Activated CD4-positive, alpha-beta T cell treated with anti-CD3 and anti-CD28 coated beads, Interleukin-2, amount 50 U/mL, for 4 hours (primary cell): ENCODE measurements around the gene MSX1.
"Not testable (repeated sequence)": the region's sequence is repeated elsewhere in the genome, so short reads cannot be mapped to it uniquely, and the experiment has no call there.

ENCODE experiments used
- DNase-seq, 2 experiments: peaks; one replicate each; pipeline ENCODE4 v3.0.0-alpha.2; 2020

MSX1 gene

DNA sequence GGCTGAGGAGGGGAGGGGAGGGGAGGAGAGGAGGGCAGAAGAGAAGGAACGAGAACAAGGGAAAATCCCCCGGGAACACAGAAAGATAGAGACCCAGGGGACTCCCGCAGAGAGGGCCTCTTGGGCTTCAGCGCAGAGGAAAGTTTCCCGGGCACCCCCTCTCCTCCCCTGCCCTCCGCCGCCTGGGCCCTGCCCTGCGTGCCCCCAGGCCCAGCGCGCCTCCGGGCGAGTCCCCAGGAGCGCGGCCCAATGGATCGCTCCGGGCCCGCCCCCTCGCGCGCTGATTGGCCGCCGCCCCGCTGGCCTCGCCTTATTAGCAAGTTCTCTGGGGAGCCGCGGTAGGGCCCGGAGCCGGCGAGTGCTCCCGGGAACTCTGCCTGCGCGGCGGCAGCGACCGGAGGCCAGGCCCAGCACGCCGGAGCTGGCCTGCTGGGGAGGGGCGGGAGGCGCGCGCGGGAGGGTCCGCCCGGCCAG is at the start of gene MSX1:
Gene MSX1 (plus strand): TSS at position 341 of the 474 bp plus-strand sequence. CDS start 235 bp downstream, outside the sequence.
- no peak for DNase-seq

GRCh38 chr4:4810092-4810774 is 49.2 kb upstream of the MSX1 start:
- DNase-seq: no peak

GRCh38 chr4:4810778-4811177 is 48.7 kb upstream of the MSX1 start:
- no peak for DNase-seq

- DNase-seq: no peak
Observed at GRCh38 chr4:4812145-4812794, 47.2 kb upstream of the MSX1 start.

DNA sequence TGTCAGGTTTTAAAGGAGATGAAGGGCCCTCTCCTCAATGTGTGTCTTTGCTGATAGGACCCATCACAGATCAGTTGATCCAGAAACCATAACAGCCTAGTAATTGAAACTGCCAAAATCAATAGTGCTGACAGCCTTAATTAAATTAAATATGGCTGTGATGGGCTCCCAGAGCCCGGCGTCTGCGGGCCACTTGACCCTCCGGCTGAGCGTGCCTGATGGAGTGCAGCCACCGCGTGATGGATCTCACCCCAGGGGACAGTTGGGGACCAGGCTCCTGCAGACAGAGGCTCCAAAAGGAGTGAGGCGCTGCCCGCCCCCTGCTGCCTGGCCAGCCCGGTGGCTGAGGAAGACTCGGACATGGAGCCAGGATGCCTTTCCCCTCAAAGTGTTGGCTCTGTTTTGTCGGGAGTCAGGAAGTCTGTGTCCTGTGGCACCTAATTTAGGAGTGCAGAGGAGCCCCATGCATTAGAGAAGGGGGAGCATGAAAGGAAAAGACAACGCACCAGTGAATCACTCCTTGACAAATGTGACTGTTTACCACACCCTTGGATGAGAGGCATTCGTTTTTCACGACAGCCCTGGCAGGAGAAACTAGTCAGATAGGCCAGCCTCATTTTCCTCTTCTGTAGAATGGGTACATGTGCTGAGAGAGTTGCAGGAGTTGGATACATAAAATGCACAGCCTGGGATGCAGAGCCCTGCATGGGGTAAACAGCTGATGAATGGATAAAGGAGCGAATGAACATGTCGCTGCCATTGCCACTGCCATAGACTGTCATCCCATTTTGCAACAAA is 40.9 kb upstream of the MSX1 start:
- DNase-seq: no peak

DNA sequence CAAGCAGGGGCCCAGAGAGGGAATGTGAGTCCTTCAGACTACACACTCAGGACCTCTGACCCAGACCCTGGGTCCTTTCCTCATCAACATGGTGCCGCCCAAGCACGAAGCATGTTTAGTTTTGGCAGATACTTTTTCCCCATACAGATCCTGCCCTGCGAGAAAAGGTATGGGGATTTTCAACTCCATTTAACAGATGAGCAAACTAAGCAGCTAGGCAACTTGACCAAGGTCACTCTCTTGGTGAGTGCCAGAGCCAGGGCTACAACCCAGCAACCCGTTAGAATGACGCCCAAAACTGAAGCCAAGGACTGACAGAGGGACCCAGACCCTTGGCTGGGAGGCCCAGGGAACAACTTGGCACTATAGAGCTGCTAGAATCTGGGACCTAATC is 40.3 kb upstream of the MSX1 start:
- DNase-seq: no peak

GRCh38 chr4:4820261-4820660 is 39.2 kb upstream of the MSX1 start:
- no peak for DNase-seq

DNA sequence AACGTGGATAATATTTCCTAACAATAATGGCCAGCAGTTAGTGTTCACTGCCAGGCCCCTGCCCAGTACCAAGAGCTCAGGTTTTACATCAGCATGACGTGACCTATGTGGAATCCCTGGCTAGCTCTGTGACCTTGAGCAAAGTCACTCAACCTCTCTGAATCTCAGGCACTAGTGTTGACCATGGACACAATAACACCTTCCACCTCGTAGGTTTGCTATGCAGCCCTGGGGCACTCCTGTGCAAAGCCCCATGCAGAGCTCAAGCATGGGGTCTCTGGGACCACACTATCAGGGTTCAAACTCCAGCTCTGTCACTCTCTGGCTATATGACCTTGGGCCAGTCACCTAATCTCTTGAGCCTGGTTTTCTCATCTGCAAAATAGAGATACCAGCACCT is 38.7 kb upstream of the MSX1 start:
- no peak for DNase-seq

DNA sequence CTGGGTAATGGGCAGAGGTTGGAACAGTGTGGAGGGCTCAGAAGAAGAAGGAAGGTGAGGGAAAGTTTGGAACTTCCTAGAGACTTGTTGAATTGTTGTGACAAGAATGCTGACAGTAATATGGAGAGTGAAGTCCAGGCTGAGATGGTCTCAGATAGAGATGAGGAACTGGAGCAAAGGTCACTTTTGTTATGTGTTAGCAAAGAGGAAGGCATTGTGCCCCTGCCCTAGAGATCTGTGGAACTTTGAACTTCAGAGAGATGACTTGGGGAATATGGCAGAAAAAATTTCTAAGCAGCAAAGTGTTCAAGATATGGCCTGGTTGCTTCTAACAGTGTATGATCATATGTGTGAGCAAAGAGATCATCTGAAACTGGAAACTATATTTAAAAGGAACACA is 37.9 kb upstream of the MSX1 start:
- no peak for DNase-seq

- not testable (repeated sequence) for DNase-seq
Observed at GRCh38 chr4:4822286-4822685, 37.2 kb upstream of the MSX1 start.

GRCh38 chr4:4823621-4824162 is 35.8 kb upstream of the MSX1 start:
- DNase-seq: no peak

- DNase-seq: no peak
Observed at GRCh38 chr4:4824232-4824631, 35.2 kb upstream of the MSX1 start.

DNA sequence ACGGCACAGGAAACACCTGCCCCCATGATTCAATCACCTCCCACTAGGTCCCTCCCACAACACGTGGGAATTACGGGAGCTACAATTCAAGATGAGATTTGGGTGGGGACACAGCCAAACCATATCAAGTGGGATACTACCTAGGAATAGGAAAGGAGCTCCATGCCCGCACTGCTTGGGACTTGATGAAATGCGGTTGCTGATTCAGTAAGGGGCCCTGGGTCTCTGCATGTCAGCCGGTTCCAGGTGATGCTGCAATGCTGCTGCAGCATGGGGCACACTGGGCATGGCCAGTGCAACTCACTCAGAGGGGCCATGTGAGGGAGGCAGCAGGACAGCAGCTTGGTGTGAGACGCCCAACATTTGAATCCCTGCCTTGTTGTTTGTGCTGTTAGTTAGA is 34.0 kb upstream of the MSX1 start:
- DNase-seq: no peak

DNA sequence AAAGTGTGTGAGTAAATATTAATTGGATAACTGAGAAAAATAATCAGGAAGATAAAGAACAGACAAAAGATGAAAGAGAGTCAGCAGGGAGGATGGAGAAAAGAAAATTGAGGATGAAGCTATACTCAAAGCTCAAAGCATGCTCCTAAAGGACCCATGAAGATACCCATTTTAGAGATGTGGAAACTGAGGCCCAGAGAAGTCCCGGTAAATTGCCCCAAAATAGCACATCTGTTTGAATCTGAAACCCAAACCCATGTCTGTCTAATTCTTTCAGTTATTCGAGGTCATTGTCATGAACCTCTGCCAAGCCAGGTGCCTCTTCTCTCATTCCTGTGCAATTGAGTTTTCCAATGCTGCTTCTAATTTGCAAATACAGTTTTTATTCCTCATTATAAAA is 29.6 kb upstream of the MSX1 start:
- DNase-seq: no peak

GRCh38 chr4:4831266-4831665 is 28.2 kb upstream of the MSX1 start:
- no peak for DNase-seq

DNA sequence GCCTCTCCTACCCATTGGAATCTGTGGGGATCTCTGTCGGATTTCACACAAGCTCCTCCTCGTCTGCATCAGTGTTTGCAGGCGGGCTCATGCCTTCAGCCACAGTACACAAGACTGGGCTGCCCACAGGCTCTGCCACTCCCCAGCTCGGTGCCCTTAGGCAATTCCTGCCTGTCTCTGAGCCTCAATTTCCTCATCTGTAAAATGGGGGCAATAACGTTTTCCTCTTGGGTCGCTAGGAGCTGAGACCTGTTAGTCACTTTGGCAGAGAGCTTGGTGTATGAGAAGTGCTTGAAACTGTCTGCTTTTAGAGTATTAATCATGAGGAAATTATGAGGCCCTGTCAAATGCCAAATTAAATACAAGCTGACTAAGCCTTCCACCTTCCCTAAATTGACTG is 27.6 kb upstream of the MSX1 start:
- DNase-seq: no peak

GRCh38 chr4:4836044-4836443 is 23.4 kb upstream of the MSX1 start:
- no peak for DNase-seq

- DNase-seq: no peak
Observed at GRCh38 chr4:4837316-4837715, 22.1 kb upstream of the MSX1 start.

DNA sequence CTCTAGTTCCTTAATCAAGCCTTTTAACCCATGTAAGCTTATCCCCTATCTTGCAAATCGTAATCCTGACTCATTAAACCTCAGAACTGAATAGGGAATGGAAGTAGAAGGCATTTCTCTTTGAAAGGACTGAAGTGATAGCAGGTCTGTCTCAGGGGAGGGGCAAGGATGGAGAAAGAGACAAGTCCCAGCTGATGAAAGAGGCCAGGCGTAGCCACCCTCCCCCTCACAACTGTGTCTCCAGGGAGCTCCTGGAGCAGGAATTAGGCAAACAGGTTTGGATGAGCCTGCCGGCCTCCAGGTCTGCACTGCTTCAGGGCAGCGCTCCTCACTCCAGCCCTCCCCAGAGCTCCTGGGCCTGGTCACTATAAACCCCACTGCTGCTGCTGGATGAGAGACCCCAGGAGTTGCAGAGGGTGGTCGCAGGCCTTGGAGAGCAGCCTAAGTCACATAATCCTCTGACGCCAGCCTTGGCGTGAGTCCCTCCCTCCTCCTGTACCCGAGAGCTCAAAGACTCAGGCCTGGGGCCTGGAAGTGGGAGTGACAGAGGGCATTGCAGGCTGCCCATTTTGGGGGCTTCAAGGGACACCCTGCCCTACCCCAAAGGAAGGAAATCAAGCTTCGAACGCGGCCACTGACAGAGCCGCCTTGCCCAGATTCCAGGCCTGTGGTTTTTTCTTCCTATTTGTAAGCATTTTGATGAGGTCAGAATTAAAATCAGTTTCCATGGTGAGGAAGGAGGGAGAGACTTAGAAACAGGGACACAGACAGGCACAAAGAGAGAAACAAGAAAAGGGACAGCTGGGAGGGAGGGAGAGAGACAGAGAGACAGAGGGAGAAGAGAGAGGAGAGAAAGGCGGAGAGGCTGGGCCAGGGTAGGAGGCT is 21.2 kb upstream of the MSX1 start:
- DNase-seq: no peak

GRCh38 chr4:4838936-4839810 is 20.3 kb upstream of the MSX1 start:
- DNase-seq: no peak

GRCh38 chr4:4840351-4840750 is 19.1 kb upstream of the MSX1 start:
- DNase-seq: no peak

- no peak for DNase-seq
Observed at GRCh38 chr4:4841156-4841555, 18.3 kb upstream of the MSX1 start.
